HG02571 (cell line): ENCODE measurements around the gene MUC5B.
A peak's percentile ranks its signal among the peaks of the same experiment; 100 is the strongest.

Source experiments
- ATAC-seq: cut with Tn5 transposase; IDR thresholded peaks from one replicate; pipeline ENCODE4 v1.9.1; 2021; ENCODE audit warnings: mild to moderate bottlenecking, moderate library complexity; ENCODE audit not compliant: unreplicated experiment

Gene MUC5B

GRCh38 chr11:1307163-1307870 lies 84.5 kb downstream of the MUC5B start:
- no peak for ATAC-seq

GRCh38 chr11:1307998-1308742 lies 85.3 kb downstream of the MUC5B start:
- ATAC-seq: no peak

- ATAC-seq: peak; percentile 43
Measured at GRCh38 chr11:1308743-1309497, 86.1 kb downstream of the MUC5B start.

GRCh38 chr11:1309498-1310317 lies 86.8 kb downstream of the MUC5B start, which contains the start of gene TOLLIP:
Gene TOLLIP (minus strand): TSS chr11:1309632. CDS start chr11:1309498, 134 bp downstream.
- peak; percentile 71 for ATAC-seq

- ATAC-seq: no peak
Measured at GRCh38 chr11:1310318-1310687, 87.4 kb downstream of the MUC5B start.

- ATAC-seq: no peak
Measured at GRCh38 chr11:1310772-1311468, 88.1 kb downstream of the MUC5B start.
